Omental fat pad (tissue), 4 donors: Measurements from ENCODE around the gene OR4N5. TPM values are rescaled to one million over a fixed set of nuclear protein-coding genes. Genes with fewer than 3 reads are reported as not detected.
"Not testable (repeated sequence)": the region's sequence is repeated elsewhere in the genome, so short reads cannot be mapped to it uniquely, and the experiment has no call there.

Experiments used
- ATAC-seq: fragments of 150-250 bp; one replicate; pipeline ENCODE4 v1.9.1; 2016; ENCODE audit warnings: mild to moderate bottlenecking, moderate library complexity; ENCODE audit not compliant: low FRiP score
- DNase-seq: peaks from one replicate; pipeline ENCODE4 v3.0.0-alpha.2; 2019; ENCODE audit warnings: low spot score
- total RNA-seq, 4 donors: library from RNA; depleted of rRNA; stranded (reverse); fragments of >200 nt; gene quantifications; one replicate each; pipeline ENCODE4 v1.1.0, GENCODE V29; 2016
- TF ChIP-seq, protein P1 (sequence below), 3 donors: fragments of 450-650 bp; IDR thresholded peaks; one replicate each; pipeline ENCODE4 v1.5.1; 2016 to 2017; ENCODE audit warnings: antibody characterized with exemption in 3 of 3, mild to moderate bottlenecking in 3 of 3, moderate library complexity in 2 of 3

OR4N5 gene
- total RNA-seq: not detected

DNA sequence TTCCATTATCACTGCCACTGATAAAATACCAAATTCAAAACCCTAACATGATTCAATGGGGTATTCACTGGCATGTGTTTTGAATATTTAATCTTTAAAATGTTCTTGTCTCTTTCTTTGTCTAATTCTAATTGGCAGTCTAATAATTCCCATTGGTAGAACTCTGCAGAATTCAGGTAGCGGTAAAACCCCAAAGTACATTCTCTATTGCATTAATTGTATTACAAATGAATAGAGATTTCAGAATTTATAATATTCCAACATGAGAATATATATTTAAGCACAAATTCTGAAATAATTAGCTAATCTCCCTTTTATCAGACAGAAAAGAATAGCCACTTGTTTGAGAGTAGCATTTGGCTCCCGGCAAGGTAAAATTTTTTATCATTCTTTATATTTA, at the start of gene OR4N5:
OR4N5 (plus strand) TSS at position 301 of the 400 bp plus-strand sequence. CDS start 4,916 bp downstream, outside the sequence.
- TF ChIP-seq, protein P1, sequence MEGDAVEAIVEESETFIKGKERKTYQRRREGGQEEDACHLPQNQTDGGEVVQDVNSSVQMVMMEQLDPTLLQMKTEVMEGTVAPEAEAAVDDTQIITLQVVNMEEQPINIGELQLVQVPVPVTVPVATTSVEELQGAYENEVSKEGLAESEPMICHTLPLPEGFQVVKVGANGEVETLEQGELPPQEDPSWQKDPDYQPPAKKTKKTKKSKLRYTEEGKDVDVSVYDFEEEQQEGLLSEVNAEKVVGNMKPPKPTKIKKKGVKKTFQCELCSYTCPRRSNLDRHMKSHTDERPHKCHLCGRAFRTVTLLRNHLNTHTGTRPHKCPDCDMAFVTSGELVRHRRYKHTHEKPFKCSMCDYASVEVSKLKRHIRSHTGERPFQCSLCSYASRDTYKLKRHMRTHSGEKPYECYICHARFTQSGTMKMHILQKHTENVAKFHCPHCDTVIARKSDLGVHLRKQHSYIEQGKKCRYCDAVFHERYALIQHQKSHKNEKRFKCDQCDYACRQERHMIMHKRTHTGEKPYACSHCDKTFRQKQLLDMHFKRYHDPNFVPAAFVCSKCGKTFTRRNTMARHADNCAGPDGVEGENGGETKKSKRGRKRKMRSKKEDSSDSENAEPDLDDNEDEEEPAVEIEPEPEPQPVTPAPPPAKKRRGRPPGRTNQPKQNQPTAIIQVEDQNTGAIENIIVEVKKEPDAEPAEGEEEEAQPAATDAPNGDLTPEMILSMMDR (IDR thresholded peaks at IDR 0.05): no peak
- DNase-seq (no peak), ATAC-seq (no peak)

- DNase-seq (no peak), ATAC-seq (no peak)
- TF ChIP-seq, protein P1 (IDR thresholded peaks at IDR 0.05): no peak
Measured at GRCh38 chr14:20092050-20092449, 46.6 kb upstream of the OR4N5 start.

DNA sequence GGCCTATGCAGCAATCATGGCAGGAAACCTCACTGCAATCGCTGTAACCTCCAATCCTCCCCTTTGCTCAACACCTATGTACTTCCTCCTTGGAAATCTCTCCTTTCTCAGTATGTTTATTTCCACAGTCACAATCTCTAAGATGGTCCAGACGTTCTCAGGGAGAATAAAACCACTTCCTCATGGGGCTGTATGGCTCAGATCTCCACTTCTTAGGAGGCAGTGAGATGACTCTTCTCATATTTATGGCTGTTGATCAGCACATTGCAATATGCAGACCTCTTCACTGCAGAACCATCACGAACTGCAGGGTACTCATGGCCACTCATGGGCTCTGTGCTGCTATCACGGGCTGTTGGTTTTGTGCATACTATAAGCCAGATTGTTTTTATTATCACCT, 45.2 kb upstream of the OR4N5 start:
- ATAC-seq (no peak), DNase-seq (no peak)

GRCh38 chr14:20098926-20099770, 39.5 kb upstream of the OR4N5 start:
- not testable (repeated sequence) for DNase-seq, ATAC-seq

More for the DNA sequence above, 45.2 kb upstream of the OR4N5 start:
- TF ChIP-seq, protein P1 (IDR thresholded peaks at IDR 0.05): no peak

DNA sequence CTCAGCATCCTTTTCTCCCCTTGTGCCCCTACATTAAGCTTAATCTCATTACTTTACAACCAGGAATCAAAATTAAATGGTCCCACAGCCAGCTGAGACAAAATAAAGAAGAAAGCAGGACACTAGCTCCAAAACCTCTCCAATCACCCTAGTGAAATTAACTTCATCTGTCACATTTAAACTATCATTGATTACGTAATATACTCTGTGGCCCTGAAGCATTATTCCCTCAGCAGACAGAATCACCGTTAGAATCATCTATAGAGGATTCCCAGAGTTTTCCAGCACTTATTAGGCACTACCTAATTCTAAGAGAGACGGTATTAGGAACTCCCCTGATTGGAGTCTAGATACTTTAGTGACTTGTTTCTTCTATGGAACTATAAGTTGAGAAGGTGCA, 28.2 kb upstream of the OR4N5 start, which contains the start of gene OR4K17:
OR4K17 (plus strand) TSS at position 302 of the 400 bp plus-strand sequence. CDS start 6,761 bp downstream, outside the sequence.
- TF ChIP-seq, protein P1 (IDR thresholded peaks at IDR 0.05): no peak
- DNase-seq: no peak
- no peak for ATAC-seq

DNA sequence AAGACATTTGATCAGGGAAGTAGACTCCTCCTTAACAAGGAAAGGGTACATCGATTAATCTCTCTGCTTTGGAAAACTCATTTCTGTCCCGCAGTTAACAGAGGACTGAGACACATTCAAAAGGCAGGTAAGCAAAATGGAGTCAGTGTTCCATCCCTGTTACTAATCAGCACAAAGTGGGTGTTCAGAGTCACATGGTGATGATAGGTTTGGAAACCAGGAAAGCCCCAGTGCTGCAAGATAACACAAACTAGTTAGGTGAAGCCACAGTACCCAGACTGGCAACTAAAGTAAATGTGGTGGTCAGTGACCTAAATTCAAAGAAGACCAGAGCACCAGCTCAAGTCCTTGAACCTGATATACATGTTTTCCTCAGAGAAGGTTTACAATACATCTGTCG, 26.3 kb upstream of the OR4N5 start:
- no peak for DNase-seq

GRCh38 chr14:20116748-20117147, 21.9 kb upstream of the OR4N5 start:
- TF ChIP-seq, protein P1 (IDR thresholded peaks at IDR 0.05): no peak
- no peak for DNase-seq
- no peak for ATAC-seq

More for the DNA sequence above, 26.3 kb upstream of the OR4N5 start:
- TF ChIP-seq, protein P1 (IDR thresholded peaks at IDR 0.05): no peak
- no peak for ATAC-seq
